Erythroblast (primary cell): ENCODE measurements around the gene CDKAL1.
"Not testable (repeated sequence)": the region's sequence is repeated elsewhere in the genome, so short reads cannot be mapped to it uniquely, and the experiment has no call there.

Experiments used
- GATA1 ChIP-seq: IDR thresholded peaks from 2 replicates; pipeline ENCODE4 v1.6.1; 2011; ENCODE audit warnings: low read depth, mild to moderate bottlenecking, control low read depth, low read length, moderate library complexity
- POLR2A ChIP-seq: IDR thresholded peaks from 2 replicates; pipeline ENCODE4 v1.6.1; 2011; ENCODE audit warnings: mild to moderate bottlenecking, low read length

DNA sequence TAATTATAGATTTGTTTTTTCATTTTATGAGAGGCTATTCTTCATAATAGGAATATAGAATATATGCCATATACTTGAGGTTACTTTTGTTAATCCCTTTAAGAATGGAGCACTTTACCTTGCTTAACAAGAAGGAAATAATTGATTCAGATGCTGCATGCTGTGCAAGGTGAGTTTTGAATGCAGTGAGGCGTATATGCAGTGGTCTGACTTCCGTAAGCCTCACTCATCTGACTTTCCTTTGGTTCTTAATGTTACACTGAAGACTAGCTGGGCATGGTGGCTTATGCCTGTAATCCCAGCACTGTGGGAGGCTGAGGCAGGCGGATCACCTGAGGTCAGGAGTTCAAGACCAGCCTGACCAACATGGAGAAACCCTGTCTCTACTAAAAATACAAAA lies 191.0 kb downstream of the CDKAL1 start:
- not testable (repeated sequence) for TF ChIP-seq POLR2A, GATA1
